Body of pancreas (tissue), 4 donors: Measurements from ENCODE around the gene CNP.

Source experiments
- POLR2A ChIP-seq, 3 donors: fragments of 450-650 bp; IDR thresholded peaks; one replicate each; pipeline ENCODE4 v1.6.1; 2016; ENCODE audit warnings: antibody characterized with exemption in 3 of 3, mild to moderate bottlenecking in 2 of 3
- TF ChIP-seq, protein P1 (sequence below), 7 experiments: fragments of 450-650 bp in 4 of 7; fragments of 200-600 bp in 3 of 7; sonication (generic) in 3 of 7; IDR thresholded peaks; one replicate each; pipeline ENCODE4 v1.5.1; 2016 to 2019; ENCODE audit warnings: antibody characterized with exemption in 7 of 7

DNA sequence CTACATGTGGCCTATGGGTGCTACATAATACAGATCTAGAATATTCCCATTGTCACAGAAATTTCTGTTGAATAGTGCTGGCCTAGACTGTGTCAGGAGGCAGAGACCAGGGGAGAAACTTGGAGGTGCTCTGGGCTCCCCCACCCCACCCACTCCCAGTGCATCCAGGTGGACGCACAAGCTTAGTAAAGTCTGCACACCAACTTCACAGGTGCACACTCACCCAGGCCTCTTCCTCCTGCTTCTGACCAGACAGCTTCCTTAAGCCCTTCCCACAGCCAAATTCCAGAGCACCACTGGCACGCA, 7.6 kb upstream of the CNP start:
- TF ChIP-seq POLR2A (IDR thresholded peaks at IDR 0.05): no peak
- TF ChIP-seq, protein P1, sequence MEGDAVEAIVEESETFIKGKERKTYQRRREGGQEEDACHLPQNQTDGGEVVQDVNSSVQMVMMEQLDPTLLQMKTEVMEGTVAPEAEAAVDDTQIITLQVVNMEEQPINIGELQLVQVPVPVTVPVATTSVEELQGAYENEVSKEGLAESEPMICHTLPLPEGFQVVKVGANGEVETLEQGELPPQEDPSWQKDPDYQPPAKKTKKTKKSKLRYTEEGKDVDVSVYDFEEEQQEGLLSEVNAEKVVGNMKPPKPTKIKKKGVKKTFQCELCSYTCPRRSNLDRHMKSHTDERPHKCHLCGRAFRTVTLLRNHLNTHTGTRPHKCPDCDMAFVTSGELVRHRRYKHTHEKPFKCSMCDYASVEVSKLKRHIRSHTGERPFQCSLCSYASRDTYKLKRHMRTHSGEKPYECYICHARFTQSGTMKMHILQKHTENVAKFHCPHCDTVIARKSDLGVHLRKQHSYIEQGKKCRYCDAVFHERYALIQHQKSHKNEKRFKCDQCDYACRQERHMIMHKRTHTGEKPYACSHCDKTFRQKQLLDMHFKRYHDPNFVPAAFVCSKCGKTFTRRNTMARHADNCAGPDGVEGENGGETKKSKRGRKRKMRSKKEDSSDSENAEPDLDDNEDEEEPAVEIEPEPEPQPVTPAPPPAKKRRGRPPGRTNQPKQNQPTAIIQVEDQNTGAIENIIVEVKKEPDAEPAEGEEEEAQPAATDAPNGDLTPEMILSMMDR (IDR thresholded peaks at IDR 0.05): no peak
